HepG2 (cell line): ENCODE measurements around the gene RAET1E. TPM values are rescaled to one million over a fixed set of nuclear protein-coding genes. Genes with fewer than 3 reads are reported as not detected.

Source experiments
- ATAC-seq: fragments of 200-7000 bp; cut with Tn5 transposase; 3 replicates; pipeline ENCODE4 v1.9.1; 2020; ENCODE audit warnings: mild to moderate bottlenecking, moderate library complexity
- BruUV-seq: library from RNA; stranded (reverse); fragments of 400-500 nt; replicated peaks from 2 replicates; lab custom pipeline; 2021; lab: Mats Ljungman, UMichigan
- CTCF ChIA-PET: fragments of 300-600 bp; formaldehyde crosslinking; extraction: SDS; loops from one replicate; lab custom pipeline; 2021; ENCODE audit warnings: low total read pairs, inconsistent platforms, low intra/inter-chr PET ratio; lab: Yijun Ruan, JAX
- POLR2A ChIA-PET: fragments of 350-600 bp; sonication (Branson Sonifier 250); formaldehyde crosslinking; loops from one replicate; lab custom pipeline; 2020; ENCODE audit warnings: antibody characterized with exemption, inconsistent platforms; lab: Yijun Ruan, JAX
- DNase-seq: peaks from one replicate; pipeline ENCODE4 v3.0.0-alpha.2; 2015; ENCODE audit warnings: low spot score
- FAIRE-seq: peaks from 3 replicates; lab custom pipeline; 2011; peaks lifted over from hg19 to GRCh38; lab: Jason Lieb, UNC
- H2AFZ ChIP-seq: one replicate; pipeline ENCODE4 v1.6.1; 2011; ENCODE audit warnings: low read length, inconsistent platforms
- H3K27ac ChIP-seq: fragments of 300-600 bp; 3 replicates; pipeline ENCODE4 v1.8.0; 2011; ENCODE audit warnings: mixed run types, mild to moderate bottlenecking, mixed read lengths, low read length, inconsistent platforms; ENCODE audit not compliant: insufficient read depth; ENCODE audit errors: extremely low read length
- H3K27me3 ChIP-seq, 2 experiments: fragments of 200-600 bp in 1 of 2; 2 replicates in 1 of 2; 3 replicates in 1 of 2; pipeline versions ENCODE4 v1.6.0 to v1.8.0; 2011; ENCODE audit warnings: low read length in 2 of 2, mild to moderate bottlenecking in 2 of 2, moderate library complexity in 2 of 2, inconsistent platforms in 1 of 2; ENCODE audit not compliant: insufficient read depth in 2 of 2, control insufficient read depth in 1 of 2
- H3K36me3 ChIP-seq, 2 experiments: fragments of 200-600 bp in 1 of 2; replicated peaks in 1 of 2; 2 replicates in 1 of 2; 3 replicates in 1 of 2; pipeline versions ENCODE4 v1.5.1 to v1.8.0; 2011; ENCODE audit warnings: low read length in 2 of 2, inconsistent platforms in 1 of 2; ENCODE audit not compliant: insufficient read depth in 2 of 2, control insufficient read depth in 1 of 2
- H3K4me1 ChIP-seq: 2 replicates; pipeline ENCODE4 v1.5.1; 2012; ENCODE audit warnings: low read length, inconsistent platforms; ENCODE audit not compliant: insufficient read depth
- H3K4me2 ChIP-seq: 2 replicates; pipeline ENCODE4 v1.6.0; 2011; ENCODE audit warnings: low read depth, low read length, inconsistent platforms
- H3K4me3 ChIP-seq, 3 experiments: fragments of 200-600 bp in 1 of 3; sonication (generic), shearing (Covaris generic) in 1 of 3; replicated peaks in 1 of 3; 2 replicates each; pipeline ENCODE4 v1.5.1; 2011 to 2016; ENCODE audit warnings: low read length in 3 of 3, inconsistent platforms in 2 of 3, low read depth in 2 of 3, mild to moderate bottlenecking in 2 of 3, control low read depth in 1 of 3, mixed read lengths in 1 of 3; ENCODE audit not compliant: insufficient read depth in 1 of 3
- H3K79me2 ChIP-seq: one replicate; pipeline ENCODE4 v1.6.1; 2011; ENCODE audit warnings: low read length, inconsistent platforms; ENCODE audit not compliant: insufficient read depth
- H3K9ac ChIP-seq: 2 replicates; pipeline ENCODE4 v1.6.0; 2011; ENCODE audit warnings: mild to moderate bottlenecking, low read depth, low read length, inconsistent platforms; ENCODE audit not compliant: insufficient read depth
- H3K9me3 ChIP-seq: 2 replicates; pipeline ENCODE4 v1.5.1; 2012; ENCODE audit warnings: mild to moderate bottlenecking, low read length
- H4K20me1 ChIP-seq: 2 replicates; pipeline ENCODE4 v1.6.0; 2011; ENCODE audit warnings: inconsistent platforms, mild to moderate bottlenecking, low read length, moderate library complexity; ENCODE audit not compliant: insufficient read depth
- CHD4 ChIP-seq: fragments of 200-600 bp; sonication (generic); IDR thresholded peaks from 2 replicates; pipeline ENCODE4 v1.7.0; 2017; ENCODE audit warnings: mild to moderate bottlenecking, low read length, borderline replicate concordance
- GFI1 ChIP-seq: sonication (generic); formaldehyde crosslinking; IDR thresholded peaks from 2 replicates; pipeline ENCODE4 v1.5.0; 2020; ENCODE audit warnings: missing genetic modification reagents, mild to moderate bottlenecking, borderline replicate concordance
- ZFY ChIP-seq: sonication (generic); formaldehyde crosslinking; IDR thresholded peaks from 2 replicates; pipeline ENCODE4 v1.4.0; 2020; ENCODE audit warnings: missing genetic modification reagents
- ZFYVE20 ChIP-seq: sonication (generic); formaldehyde crosslinking; IDR thresholded peaks from 2 replicates; pipeline ENCODE4 v1.8.0; 2023; ENCODE audit warnings: low read depth, mild to moderate bottlenecking, moderate library complexity, missing genetic modification reagents, borderline replicate concordance
- WGBS: methylation state at CpG from one replicate; pipeline ENCODE4 v1.1.6; 2017; ENCODE audit warnings: low lambda C conversion rate; 5-methylcytosine and 5-hydroxymethylcytosine counted together
- in situ Hi-C: cut with HindIII; loops from 2 replicates; pipeline ENCODE4 v1.10.0; 2017; ENCODE audit warnings: low pct_unique_long_range_greater_than_20kb; ENCODE audit not compliant: extremely low pct_ligation_motif_present
- intact Hi-C: fragments of 100-400 bp; cut with micrococcal nuclease; formaldehyde crosslinking; loops from one replicate; pipeline ENCODE4 v1.10.0; 2022; ENCODE audit not compliant: unreplicated experiment
- polyA plus RNA-seq, 8 experiments: library from polyadenylated mRNA; depleted of rRNA in 3 of 8; stranded (reverse) in 7 of 8; unstranded in 1 of 8; fragments of >200 nt; fragmentation: Illumina TruSeq in 4 of 8; extraction: Trizol in 4 of 8; gene quantifications; 2 replicates each; pipeline versions ENCODE4 v1.2.1 to v1.2.3, GENCODE V29; 2011 to 2016; ENCODE audit warnings: low read depth in 4 of 8, missing spikeins in 1 of 8, mixed read lengths in 1 of 8; ENCODE audit not compliant: insufficient read depth in 1 of 8
- total RNA-seq, 5 experiments: library from RNA; depleted of rRNA; stranded (reverse); fragments of >200 nt; fragmentation: Illumina TruSeq; extraction: Trizol; gene quantifications; 2 replicates each; pipeline ENCODE4 v1.2.3, GENCODE V29; 2016; ENCODE audit warnings: low read depth in 1 of 5
- TF ChIP-seq, protein P1 (sequence below): fragments of 450-650 bp; IDR thresholded peaks from 2 replicates; pipeline ENCODE4 v1.6.1; 2017; ENCODE audit warnings: mild to moderate bottlenecking
- TF ChIP-seq, protein P2 (sequence below): sonication (generic); formaldehyde crosslinking; IDR thresholded peaks from 2 replicates; pipeline ENCODE4 v1.5.0; 2020; ENCODE audit warnings: mild to moderate bottlenecking, missing genetic modification reagents
- TF ChIP-seq, protein P3 (sequence below): sonication (generic); formaldehyde crosslinking; IDR thresholded peaks from 2 replicates; pipeline ENCODE4 v1.5.0; 2020; ENCODE audit warnings: missing genetic modification reagents

Gene RAET1E
- total and polyA plus RNA-seq, 2 of the 13 experiments (the other 11 are each of a cell fraction or from before 2014, with no cell fraction given), result not detected

DNA sequence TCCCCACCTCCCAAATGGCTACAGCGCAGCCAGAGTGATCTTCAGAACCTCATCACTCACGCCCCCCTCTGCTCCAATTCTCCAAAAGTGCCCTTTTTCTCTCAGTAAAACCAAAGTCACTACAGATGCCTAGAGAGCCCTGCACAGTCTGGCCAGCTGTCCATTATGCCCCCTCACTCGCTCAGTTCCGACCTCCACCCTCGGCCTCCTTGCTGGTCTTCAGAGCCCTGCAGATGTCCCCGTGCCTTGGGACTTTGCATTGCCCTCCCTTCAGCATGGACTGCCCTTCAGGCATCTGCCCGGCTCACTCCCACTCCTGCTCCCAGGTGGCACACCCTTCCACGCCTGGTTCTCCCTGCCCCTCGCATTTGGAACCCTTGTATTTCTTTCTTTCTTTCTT, 1.1 kb upstream of the RAET1E start (continued):
- TF ChIP-seq, protein P1, sequence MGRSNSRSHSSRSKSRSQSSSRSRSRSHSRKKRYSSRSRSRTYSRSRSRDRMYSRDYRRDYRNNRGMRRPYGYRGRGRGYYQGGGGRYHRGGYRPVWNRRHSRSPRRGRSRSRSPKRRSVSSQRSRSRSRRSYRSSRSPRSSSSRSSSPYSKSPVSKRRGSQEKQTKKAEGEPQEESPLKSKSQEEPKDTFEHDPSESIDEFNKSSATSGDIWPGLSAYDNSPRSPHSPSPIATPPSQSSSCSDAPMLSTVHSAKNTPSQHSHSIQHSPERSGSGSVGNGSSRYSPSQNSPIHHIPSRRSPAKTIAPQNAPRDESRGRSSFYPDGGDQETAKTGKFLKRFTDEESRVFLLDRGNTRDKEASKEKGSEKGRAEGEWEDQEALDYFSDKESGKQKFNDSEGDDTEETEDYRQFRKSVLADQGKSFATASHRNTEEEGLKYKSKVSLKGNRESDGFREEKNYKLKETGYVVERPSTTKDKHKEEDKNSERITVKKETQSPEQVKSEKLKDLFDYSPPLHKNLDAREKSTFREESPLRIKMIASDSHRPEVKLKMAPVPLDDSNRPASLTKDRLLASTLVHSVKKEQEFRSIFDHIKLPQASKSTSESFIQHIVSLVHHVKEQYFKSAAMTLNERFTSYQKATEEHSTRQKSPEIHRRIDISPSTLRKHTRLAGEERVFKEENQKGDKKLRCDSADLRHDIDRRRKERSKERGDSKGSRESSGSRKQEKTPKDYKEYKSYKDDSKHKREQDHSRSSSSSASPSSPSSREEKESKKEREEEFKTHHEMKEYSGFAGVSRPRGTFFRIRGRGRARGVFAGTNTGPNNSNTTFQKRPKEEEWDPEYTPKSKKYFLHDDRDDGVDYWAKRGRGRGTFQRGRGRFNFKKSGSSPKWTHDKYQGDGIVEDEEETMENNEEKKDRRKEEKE, result no peak
- TF ChIP-seq ZFY (CRISPR knock-in tag), result no peak
- no peak for TF ChIP-seq ZFYVE20 (CRISPR knock-in tag)
- no peak for TF ChIP-seq CHD4
- no peak for TF ChIP-seq GFI1 (CRISPR knock-in tag)

DNA sequence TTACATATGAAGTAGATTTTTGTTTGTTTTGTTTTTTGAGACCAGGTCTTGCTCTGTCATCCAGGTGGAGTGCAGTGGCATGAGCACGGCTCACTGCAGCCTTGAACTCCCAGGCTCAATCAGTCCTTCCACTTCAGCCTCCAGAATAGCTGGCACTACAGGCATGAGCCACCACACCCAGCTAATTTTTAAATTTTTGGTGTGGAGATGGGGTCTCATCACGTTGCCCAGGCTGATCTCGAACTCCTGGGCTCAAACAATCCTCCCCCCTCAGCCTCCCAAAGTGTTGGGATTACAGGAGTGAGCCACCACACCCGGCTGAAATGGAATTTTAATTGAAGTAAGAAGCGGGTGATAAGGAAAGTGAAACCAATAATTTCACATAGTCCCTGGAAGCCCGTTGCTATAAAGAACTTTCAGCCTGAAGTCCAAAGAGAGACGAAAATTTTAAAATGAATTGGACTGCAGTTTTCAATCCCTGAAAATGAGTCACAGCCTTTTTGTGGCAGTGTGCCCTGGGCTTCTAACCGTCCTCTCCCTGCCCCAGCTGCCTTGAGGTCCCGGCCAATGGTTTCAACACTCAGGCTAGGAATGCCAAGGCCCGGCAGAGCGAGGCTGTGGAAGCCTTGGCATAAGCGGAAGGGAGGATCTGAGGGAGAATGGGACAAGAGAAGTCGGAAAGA, 757 bp downstream of the RAET1E start:
- H3K27ac ChIP-seq, result no peak overlapping the region
- in situ Hi-C loops (no loop called here), intact Hi-C loops (no loop called here)
- H3K9ac ChIP-seq, result no peak overlapping the region
- ATAC-seq, result peak; percentile 58
- H4K20me1 ChIP-seq, result no peaks in the 10 kb centered on the region
- peaks cover 7 to 64% of the 10 kb centered on the region in 2 experiments for H3K27me3 ChIP-seq
- FAIRE-seq, result no peak
- no peak overlapping the region for H2AFZ ChIP-seq
- peak overlapping the region; percentile 55 for H3K4me2 ChIP-seq
- POLR2A ChIA-PET, result interaction anchor here (2.2 kb wide), 1 partner anchor 9 kb away, joined by 6 read pairs; no protein-coding TSS in a partner anchor
- H3K4me3 ChIP-seq, result peak overlapping the region in 2 of 3 experiments; percentile 9 to 21; a peak in 2 of 6 replicates
- TF ChIP-seq, protein P2, sequence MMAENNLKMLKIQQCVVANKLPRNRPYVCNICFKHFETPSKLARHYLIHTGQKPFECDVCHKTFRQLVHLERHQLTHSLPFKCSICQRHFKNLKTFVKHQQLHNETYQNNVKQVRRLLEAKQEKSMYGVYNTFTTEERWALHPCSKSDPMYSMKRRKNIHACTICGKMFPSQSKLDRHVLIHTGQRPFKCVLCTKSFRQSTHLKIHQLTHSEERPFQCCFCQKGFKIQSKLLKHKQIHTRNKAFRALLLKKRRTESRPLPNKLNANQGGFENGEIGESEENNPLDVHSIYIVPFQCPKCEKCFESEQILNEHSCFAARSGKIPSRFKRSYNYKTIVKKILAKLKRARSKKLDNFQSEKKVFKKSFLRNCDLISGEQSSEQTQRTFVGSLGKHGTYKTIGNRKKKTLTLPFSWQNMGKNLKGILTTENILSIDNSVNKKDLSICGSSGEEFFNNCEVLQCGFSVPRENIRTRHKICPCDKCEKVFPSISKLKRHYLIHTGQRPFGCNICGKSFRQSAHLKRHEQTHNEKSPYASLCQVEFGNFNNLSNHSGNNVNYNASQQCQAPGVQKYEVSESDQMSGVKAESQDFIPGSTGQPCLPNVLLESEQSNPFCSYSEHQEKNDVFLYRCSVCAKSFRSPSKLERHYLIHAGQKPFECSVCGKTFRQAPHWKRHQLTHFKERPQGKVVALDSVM (CRISPR knock-in tag), result 0 out of 2 replicates have a peak, but pooled peaks have one; percentile 13
- TF ChIP-seq, protein P3, sequence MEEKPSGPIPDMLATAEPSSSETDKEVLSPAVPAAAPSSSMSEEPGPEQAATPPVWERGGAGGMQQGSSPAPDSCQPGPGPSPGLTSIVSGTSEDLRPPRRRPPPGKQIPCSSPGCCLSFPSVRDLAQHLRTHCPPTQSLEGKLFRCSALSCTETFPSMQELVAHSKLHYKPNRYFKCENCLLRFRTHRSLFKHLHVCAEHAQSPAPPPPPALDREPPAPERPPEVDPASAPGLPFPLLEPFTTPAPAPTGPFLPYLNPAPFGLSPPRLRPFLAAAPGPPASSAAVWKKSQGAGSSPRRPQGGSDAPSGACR (CRISPR knock-in tag), result no peak
- H3K9me3 ChIP-seq, result no peaks in the 10 kb centered on the region
- no TSS peak for BruUV-seq
- WGBS, result 9% methylated on average over 13 of the region's 13 CpGs
- H3K36me3 ChIP-seq, result no peaks in the 10 kb centered on the region
- no peaks in the 10 kb centered on the region for H3K79me2 ChIP-seq
- CTCF ChIA-PET, result no interaction called here
- H3K4me1 ChIP-seq, result peaks cover 36% of the 10 kb centered on the region
- no peak for DNase-seq
